Endometrium (tissue), 2 donors: ENCODE data around the gene SNAI3.

ENCODE experiments used
- FAIRE-seq: peaks from 2 replicates; lab custom pipeline; 2012; peaks lifted over from hg19 to GRCh38; lab: Jason Lieb, UNC
- donor health status: control.
- donor health status: control.

Gene SNAI3

GRCh38 chr16:88686439-88687253, at the start of gene SNAI3:
Gene SNAI3, minus strand, starts transcription at chr16:88686507. Its CDS starts 101 bp downstream, at chr16:88686406.
- FAIRE-seq, result no peak

- FAIRE-seq, result no peak
Measured at GRCh38 chr16:88736088-88736487, 49.8 kb upstream of the SNAI3 start.

GRCh38 chr16:88735616-88736015, 49.3 kb upstream of the SNAI3 start:
- no peak for FAIRE-seq

GRCh38 chr16:88735121-88735520, 48.8 kb upstream of the SNAI3 start:
- no peak for FAIRE-seq

- FAIRE-seq, result no peak
Measured at GRCh38 chr16:88734361-88734728, 48.0 kb upstream of the SNAI3 start.

GRCh38 chr16:88733630-88734360, 47.5 kb upstream of the SNAI3 start:
- FAIRE-seq, result no peak

GRCh38 chr16:88732961-88733294, 46.6 kb upstream of the SNAI3 start:
- no peak for FAIRE-seq

- no peak for FAIRE-seq
Measured at GRCh38 chr16:88732172-88732960, 46.1 kb upstream of the SNAI3 start.

GRCh38 chr16:88731699-88732098, 45.4 kb upstream of the SNAI3 start:
- no peak for FAIRE-seq

GRCh38 chr16:88730632-88731607, 44.6 kb upstream of the SNAI3 start:
- no peak for FAIRE-seq

- FAIRE-seq, result no peak
Measured at GRCh38 chr16:88727871-88728270, 41.6 kb upstream of the SNAI3 start.

GRCh38 chr16:88726981-88727380, 40.7 kb upstream of the SNAI3 start:
- no peak for FAIRE-seq

GRCh38 chr16:88726408-88726749, 40.1 kb upstream of the SNAI3 start:
- no peak for FAIRE-seq

- FAIRE-seq, result no peak
Measured at GRCh38 chr16:88725609-88726407, 39.5 kb upstream of the SNAI3 start.

- FAIRE-seq, result no peak
Measured at GRCh38 chr16:88724855-88725555, 38.7 kb upstream of the SNAI3 start.

- FAIRE-seq, result no peak
Measured at GRCh38 chr16:88723911-88724310, 37.6 kb upstream of the SNAI3 start.

- FAIRE-seq, result no peak
Measured at GRCh38 chr16:88723507-88723887, 37.2 kb upstream of the SNAI3 start.

GRCh38 chr16:88722784-88723506, 36.6 kb upstream of the SNAI3 start:
- no peak for FAIRE-seq
